Esophagus (tissue), 2 donors: Measurements from ENCODE around the gene WASF2. TPM values are rescaled to one million over a fixed set of nuclear protein-coding genes. Genes with fewer than 3 reads are reported as not detected.
A peak's percentile ranks its signal among the peaks of the same experiment; 100 is the strongest.
"Not testable (repeated sequence)": the region's sequence is repeated elsewhere in the genome, so short reads cannot be mapped to it uniquely, and the experiment has no call there.

Source experiments
- H3K27ac ChIP-seq, 2 donors: one replicate each; pipeline ENCODE4 v1.5.1; 2013; ENCODE audit warnings: low read depth in 2 of 2, mild to moderate bottlenecking in 2 of 2, inconsistent platforms in 1 of 2, low read length in 1 of 2, moderate library complexity in 1 of 2
- H3K27me3 ChIP-seq, 2 donors: one replicate each; pipeline ENCODE4 v1.6.1; 2013; ENCODE audit warnings: low read length in 2 of 2, control low read depth in 1 of 2, mild to moderate bottlenecking in 1 of 2; ENCODE audit not compliant: insufficient read depth in 2 of 2, control insufficient read depth in 1 of 2
- H3K36me3 ChIP-seq, 2 donors: one replicate each; pipeline ENCODE4 v1.6.1; 2013; ENCODE audit warnings: low read length in 1 of 2; ENCODE audit not compliant: control insufficient read depth in 2 of 2, insufficient read depth in 2 of 2
- H3K4me1 ChIP-seq, 2 donors: one replicate each; pipeline ENCODE4 v1.6.1; 2013; ENCODE audit warnings: low read length in 1 of 2; ENCODE audit not compliant: control insufficient read depth in 2 of 2, insufficient read depth in 2 of 2
- H3K4me3 ChIP-seq, 2 donors: one replicate each; pipeline ENCODE4 v1.5.1; 2013; ENCODE audit warnings: low read length in 2 of 2, mild to moderate bottlenecking in 2 of 2, low read depth in 1 of 2, moderate library complexity in 1 of 2
- H3K9me3 ChIP-seq, 2 donors: one replicate each; pipeline ENCODE4 v1.6.1; 2013; ENCODE audit warnings: mild to moderate bottlenecking in 2 of 2, low read depth in 1 of 2, low read length in 1 of 2, moderate library complexity in 1 of 2; ENCODE audit not compliant: control insufficient read depth in 2 of 2, insufficient read depth in 1 of 2
- WGBS, 2 donors: extraction: QIAGEN DNeasy Blood & Tissue Kit; methylation state at CpG; one replicate each; pipeline ENCODE4 v1.1.7; 2013; 5-methylcytosine and 5-hydroxymethylcytosine counted together
- polyA plus RNA-seq, 2 donors: library from polyadenylated mRNA; stranded (reverse); fragments of 200-250 nt; gene quantifications; one replicate each; pipeline ENCODE4 v1.2.3, GENCODE V29; 2013
- donor health status: healthy with polysubstance abuse.
- donor health status: Bipolar disorder and iron deficiency.

WASF2 gene
- polyA plus RNA-seq = 10 to 100 TPM; 47.8 TPM

GRCh38 chr1:27489973-27490741 lies at the start of gene WASF2:
WASF2 (minus strand) TSS chr1:27490167; CDS start chr1:27428890, 61,277 bp downstream.
- WGBS, 2 donors = 0 to 1% methylated on average over 50 of the region's 50 CpGs
- Histone ChIP-seq H3K27ac (peak within 1 kb of the TSS; percentile 98), H3K4me3 (peak within 1 kb of the TSS; percentile 84 to 91), H3K9me3 (no peaks in the 10 kb centered on the region), H3K27me3 (no peaks in the 10 kb centered on the region), H3K36me3 (no peaks in the 10 kb centered on the region), H3K4me1 (peaks cover 0 to 7% of the 10 kb centered on the region in 2 donors)

- H3K4me3 ChIP-seq = no peak overlapping the region
- 27 to 60% methylated on average over 3 of the region's 3 CpGs for WGBS, 2 donors
- H3K9me3 ChIP-seq = no peaks in the 10 kb centered on the region
- H3K27ac ChIP-seq = peak overlapping the region; percentile 75 to 99
- peaks cover 4 to 9% of the 10 kb centered on the region in 2 donors for H3K36me3 ChIP-seq
- peaks cover 14 to 48% of the 10 kb centered on the region in 2 donors for H3K4me1 ChIP-seq
- no peaks in the 10 kb centered on the region for H3K27me3 ChIP-seq
These were observed 48.8 kb upstream of the WASF2 start for GRCh38 chr1:27538793-27539192.

GRCh38 chr1:27538305-27538676 lies 48.3 kb upstream of the WASF2 start:
- WGBS, 2 donors = 92 to 93% methylated on average over 4 of the region's 4 CpGs

GRCh38 chr1:27536767-27537166 lies 46.8 kb upstream of the WASF2 start:
- Histone ChIP-seq H3K4me3 (no peak overlapping the region), H3K4me1 (peaks cover 12 to 38% of the 10 kb centered on the region in 2 donors), H3K9me3 (no peaks in the 10 kb centered on the region), H3K36me3 (peaks cover 4 to 23% of the 10 kb centered on the region in 2 donors), H3K27ac (peak overlapping the region; percentile 95 to 99), H3K27me3 (no peaks in the 10 kb centered on the region)
- WGBS, 2 donors = 27 to 30% methylated on average over 11 of the region's 11 CpGs

More at GRCh38 chr1:27538305-27538676, 48.3 kb upstream of the WASF2 start:
- peak overlapping the region; percentile 75 to 99 for H3K27ac ChIP-seq
- H3K4me1 ChIP-seq = peaks cover 14 to 45% of the 10 kb centered on the region in 2 donors
- H3K27me3 ChIP-seq, H3K4me3 ChIP-seq, H3K9me3 ChIP-seq: not testable (repeated sequence)
- H3K36me3 ChIP-seq = peaks cover 4 to 12% of the 10 kb centered on the region in 2 donors

GRCh38 chr1:27536010-27536757 lies 46.2 kb upstream of the WASF2 start:
- WGBS, 2 donors = 46 to 57% methylated on average over 15 of the region's 15 CpGs
- peak overlapping the region; percentile 95 to 99 for H3K27ac ChIP-seq
- no peaks in the 10 kb centered on the region for H3K27me3 ChIP-seq
- H3K9me3 ChIP-seq = no peaks in the 10 kb centered on the region
- peaks cover 12 to 40% of the 10 kb centered on the region in 2 donors for H3K4me1 ChIP-seq
- H3K36me3 ChIP-seq = peaks cover 4 to 21% of the 10 kb centered on the region in 2 donors
- no peak overlapping the region for H3K4me3 ChIP-seq

- peaks cover 4 to 21% of the 10 kb centered on the region in 2 donors for H3K36me3 ChIP-seq
- peaks cover 10 to 37% of the 10 kb centered on the region in 2 donors for H3K4me1 ChIP-seq
- WGBS, 2 donors = 15 to 31% methylated on average over 2 of the region's 2 CpGs
- H3K9me3 ChIP-seq = no peaks in the 10 kb centered on the region
- peak overlapping the region; percentile 95 to 99 for H3K27ac ChIP-seq
- H3K27me3 ChIP-seq = no peaks in the 10 kb centered on the region
- no peak overlapping the region for H3K4me3 ChIP-seq
These were observed 45.4 kb upstream of the WASF2 start for GRCh38 chr1:27535386-27535785.

GRCh38 chr1:27531959-27532685 lies 42.2 kb upstream of the WASF2 start:
- peaks cover 0 to 17% of the 10 kb centered on the region in 2 donors for H3K36me3 ChIP-seq
- H3K4me1 ChIP-seq = peaks cover 10 to 44% of the 10 kb centered on the region in 2 donors
- WGBS, 2 donors = 87 to 88% methylated on average over 14 of the region's 14 CpGs
- no peaks in the 10 kb centered on the region for H3K27me3 ChIP-seq
- H3K4me3 ChIP-seq = no peak overlapping the region
- H3K27ac ChIP-seq = peak overlapping the region in 1 of 2 donors; percentile 75
- H3K9me3 ChIP-seq = no peaks in the 10 kb centered on the region

- Histone ChIP-seq H3K27ac (peak overlapping the region; percentile 97 to 100), H3K9me3 (no peaks in the 10 kb centered on the region), H3K27me3 (no peaks in the 10 kb centered on the region), H3K4me3 (no peak overlapping the region), H3K36me3 (peaks cover 0 to 17% of the 10 kb centered on the region in 2 donors), H3K4me1 (peaks cover 9 to 46% of the 10 kb centered on the region in 2 donors)
- 96 to 97% methylated on average over 10 of the region's 10 CpGs for WGBS, 2 donors
These were observed 40.2 kb upstream of the WASF2 start for GRCh38 chr1:27530192-27530591.

- H3K9me3 ChIP-seq = no peaks in the 10 kb centered on the region
- H3K4me3 ChIP-seq = no peak overlapping the region
- H3K27ac ChIP-seq = peak overlapping the region; percentile 97 to 100
- H3K4me1 ChIP-seq = peaks cover 9 to 47% of the 10 kb centered on the region in 2 donors
- 62 to 83% methylated on average over 5 of the region's 5 CpGs for WGBS, 2 donors
- no peaks in the 10 kb centered on the region for H3K27me3 ChIP-seq
- peaks cover 0 to 17% of the 10 kb centered on the region in 2 donors for H3K36me3 ChIP-seq
These were observed 39.7 kb upstream of the WASF2 start for GRCh38 chr1:27529704-27530018.
